Jurkat, Clone E6-1 (cell line): ENCODE data around the gene ZNF763. TPM values are rescaled to one million over a fixed set of nuclear protein-coding genes. Genes with fewer than 3 reads are reported as not detected.
"Not testable (repeated sequence)": the region's sequence is repeated elsewhere in the genome, so short reads cannot be mapped to it uniquely, and the experiment has no call there.

Experiments
- DNase-seq: peaks from one replicate; pipeline ENCODE4 v3.0.0-alpha.2; 2011; ENCODE audit warnings: low read depth, low spot score
- H3K4me3 ChIP-seq: 2 replicates; pipeline ENCODE4 v1.5.1; 2011; ENCODE audit warnings: mild to moderate bottlenecking, low read length, control low read depth, moderate library complexity
- polyA plus RNA-seq: library from polyadenylated mRNA; unstranded; fragments of >200 nt; gene quantifications from one replicate; pipeline ENCODE4 v1.2.1, GENCODE V29; 2012; ENCODE audit warnings: missing spikeins; ENCODE audit not compliant: insufficient read length, insufficient read depth

Gene ZNF763
- 0.93 TPM for polyA plus RNA-seq

GRCh38 chr19:11964858-11965645, at the start of gene ZNF763:
Gene ZNF763, plus strand, starts transcription at chr19:11965040. Its CDS starts 169 bp downstream, at chr19:11965209.
- H3K4me3 ChIP-seq: peak within 1 kb of the TSS; percentile 61
- peak; percentile 76 for DNase-seq

GRCh38 chr19:11921852-11922495, 42.9 kb upstream of the ZNF763 start:
- DNase-seq: no peak
- H3K4me3 ChIP-seq: no peak overlapping the region

GRCh38 chr19:11924886-11925650, 39.8 kb upstream of the ZNF763 start, which contains the start of gene ZNF700:
Gene ZNF700, plus strand, starts transcription at chr19:11925107. Its CDS starts 104 bp downstream, at chr19:11925211.
- peak within 1 kb of the TSS; percentile 81 for H3K4me3 ChIP-seq
- peak; percentile 94 for DNase-seq

- not testable (repeated sequence) for DNase-seq
- peak overlapping the region; percentile 81 for H3K4me3 ChIP-seq
Observed at GRCh38 chr19:11925651-11926187, 39.1 kb upstream of the ZNF763 start.

- H3K4me3 ChIP-seq: no peak overlapping the region
- DNase-seq: no peak
Observed at GRCh38 chr19:11927227-11927626, 37.6 kb upstream of the ZNF763 start.

- no peak for DNase-seq
Observed at GRCh38 chr19:11931051-11931450, 33.8 kb upstream of the ZNF763 start.

GRCh38 chr19:11931513-11931912, 33.3 kb upstream of the ZNF763 start:
- no peak overlapping the region for H3K4me3 ChIP-seq
- DNase-seq: no peak

More at GRCh38 chr19:11931051-11931450, 33.8 kb upstream of the ZNF763 start:
- no peak overlapping the region for H3K4me3 ChIP-seq

- H3K4me3 ChIP-seq, DNase-seq: not testable (repeated sequence)
Observed at GRCh38 chr19:11935829-11936228, 29.0 kb upstream of the ZNF763 start.

- not testable (repeated sequence) for DNase-seq, H3K4me3 ChIP-seq
Observed at GRCh38 chr19:11938383-11938782, 26.5 kb upstream of the ZNF763 start.

- not testable (repeated sequence) for H3K4me3 ChIP-seq, DNase-seq
Observed at GRCh38 chr19:11941361-11941887, 23.4 kb upstream of the ZNF763 start.

GRCh38 chr19:11942008-11942842, 22.6 kb upstream of the ZNF763 start:
- H3K4me3 ChIP-seq: no peak overlapping the region
- no peak for DNase-seq

- no peak overlapping the region for H3K4me3 ChIP-seq
- no peak for DNase-seq
Observed at GRCh38 chr19:11942843-11943108, 22.1 kb upstream of the ZNF763 start.

- no peak for DNase-seq
- no peak overlapping the region for H3K4me3 ChIP-seq
Observed at GRCh38 chr19:11944656-11945055, 20.2 kb upstream of the ZNF763 start.

- no peak for DNase-seq
- H3K4me3 ChIP-seq: no peak overlapping the region
Observed at GRCh38 chr19:11948646-11949045, 16.2 kb upstream of the ZNF763 start.

GRCh38 chr19:11949201-11949600, 15.6 kb upstream of the ZNF763 start:
- DNase-seq: no peak
- no peak overlapping the region for H3K4me3 ChIP-seq

GRCh38 chr19:11949614-11950080, 15.2 kb upstream of the ZNF763 start:
- DNase-seq, H3K4me3 ChIP-seq: not testable (repeated sequence)

GRCh38 chr19:11950312-11950711, 14.5 kb upstream of the ZNF763 start:
- H3K4me3 ChIP-seq: no peak overlapping the region
- DNase-seq: no peak

- H3K4me3 ChIP-seq: peak overlapping the region; percentile 61
- DNase-seq: peak; percentile 59
Observed at GRCh38 chr19:11963566-11964355, 1.1 kb upstream of the ZNF763 start.
